ENCODE results near the gene AKAP1.
A peak's percentile ranks its signal among the peaks of the same experiment; 100 is the strongest.

AKAP1 gene

DNA sequence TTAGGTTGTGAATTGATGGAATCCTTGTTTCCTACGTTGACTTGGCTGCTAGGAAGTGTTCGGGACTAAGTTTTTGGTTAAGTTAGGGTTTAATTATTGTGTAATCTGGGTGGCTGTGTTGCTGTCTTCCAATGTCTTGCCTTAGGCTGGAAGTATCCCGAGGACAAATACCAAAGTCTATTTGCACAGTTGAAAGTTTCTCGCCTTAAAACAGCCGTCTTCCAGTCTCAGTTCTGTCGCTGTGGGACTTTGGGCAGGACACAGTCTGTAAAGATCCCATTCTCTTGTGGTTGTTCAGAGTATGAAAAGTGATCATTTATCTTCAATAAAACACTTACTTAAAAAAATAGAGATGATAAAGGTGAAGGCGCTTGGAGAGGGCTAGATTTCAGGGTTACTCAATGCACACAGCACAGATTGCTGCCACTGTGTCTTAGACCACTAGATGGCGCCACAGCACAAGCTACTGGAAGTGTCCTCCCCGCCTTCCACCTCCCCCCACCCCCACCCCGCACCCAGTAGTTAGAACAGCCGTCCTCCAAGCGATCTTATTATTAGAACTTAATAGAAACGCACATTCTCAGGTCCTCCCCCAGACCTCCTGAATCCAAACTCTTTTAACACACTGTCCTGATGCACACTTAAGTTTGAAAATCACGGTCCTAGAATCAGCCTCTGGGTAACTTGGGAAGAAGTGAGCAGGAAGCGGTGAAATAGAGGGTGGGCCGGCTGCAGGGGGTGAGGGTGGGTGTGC lies 45.8 kb downstream of the AKAP1 start:
- DNase-seq: peak; percentile 11 to 94 (median 64)

DNA sequence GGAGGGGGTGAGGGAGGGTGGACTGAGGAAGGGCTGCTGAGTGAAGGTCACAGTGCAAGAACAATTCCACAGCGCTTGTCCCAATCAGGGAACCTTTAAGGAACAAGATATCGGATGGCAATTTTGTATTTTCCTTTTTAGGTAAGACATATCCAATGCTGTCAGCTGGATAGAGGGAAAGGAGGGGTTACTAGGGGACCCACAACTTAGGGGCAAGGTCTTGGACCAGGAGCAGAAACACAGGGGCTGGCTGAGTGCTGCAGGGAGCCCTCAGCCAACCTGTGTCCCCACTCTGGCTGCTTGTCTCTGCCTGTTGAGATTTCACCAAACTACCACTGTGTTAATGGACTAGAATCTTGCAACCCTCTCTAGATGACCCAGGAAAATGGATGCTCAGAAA lies 47.6 kb downstream of the AKAP1 start:
- no peak for DNase-seq

DNA sequence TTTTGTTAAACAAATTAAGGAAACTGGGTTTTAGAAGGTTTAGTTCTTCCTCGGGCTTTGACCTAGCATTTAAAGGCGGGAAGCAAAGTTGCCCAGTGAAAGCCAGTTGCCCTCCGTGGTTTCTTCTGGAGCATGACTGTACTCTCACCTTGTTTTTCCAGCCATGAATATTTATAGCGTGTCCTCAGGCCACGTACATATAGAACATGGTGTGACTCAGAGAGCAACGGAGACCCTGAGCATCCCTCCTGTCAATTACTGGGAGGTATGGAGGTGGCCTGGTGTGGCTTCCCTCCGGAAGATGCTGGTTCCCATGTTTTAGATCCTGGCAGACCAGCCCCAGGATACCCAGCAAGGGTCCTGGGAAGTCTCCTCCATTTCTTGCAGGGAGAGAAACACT lies 48.4 kb downstream of the AKAP1 start:
- DNase-seq: no peak

GRCh38 chr17:57135026-57135788 lies 50.2 kb downstream of the AKAP1 start:
- no peak for DNase-seq

DNA sequence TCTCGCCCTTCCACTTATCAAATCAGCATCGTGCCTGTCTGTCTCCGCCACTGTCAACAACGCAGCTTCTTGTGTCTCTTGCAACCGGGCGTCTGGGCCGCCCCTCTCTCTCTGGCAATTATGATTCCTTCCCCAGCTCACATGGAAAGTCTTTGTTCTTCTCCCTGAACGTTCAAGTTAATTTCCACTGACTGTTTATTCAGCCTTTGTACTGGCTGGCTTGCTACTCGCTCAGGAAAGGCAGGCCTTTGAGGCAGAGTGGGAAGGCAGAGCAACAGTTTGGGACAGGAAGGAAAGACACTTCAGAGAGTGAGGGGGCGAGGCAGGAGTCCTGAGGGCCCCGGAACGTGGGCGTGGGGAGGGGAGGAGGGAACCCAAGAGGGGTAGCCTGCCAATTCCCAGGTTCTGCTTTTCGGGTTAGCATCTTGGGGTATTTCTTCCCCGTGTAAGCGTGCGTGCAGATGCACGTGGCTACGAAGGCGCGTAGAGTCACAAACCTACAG lies 50.8 kb downstream of the AKAP1 start:
- peak in 6 of 56 donors; percentile 3 to 36 (median 12) for DNase-seq

DNA sequence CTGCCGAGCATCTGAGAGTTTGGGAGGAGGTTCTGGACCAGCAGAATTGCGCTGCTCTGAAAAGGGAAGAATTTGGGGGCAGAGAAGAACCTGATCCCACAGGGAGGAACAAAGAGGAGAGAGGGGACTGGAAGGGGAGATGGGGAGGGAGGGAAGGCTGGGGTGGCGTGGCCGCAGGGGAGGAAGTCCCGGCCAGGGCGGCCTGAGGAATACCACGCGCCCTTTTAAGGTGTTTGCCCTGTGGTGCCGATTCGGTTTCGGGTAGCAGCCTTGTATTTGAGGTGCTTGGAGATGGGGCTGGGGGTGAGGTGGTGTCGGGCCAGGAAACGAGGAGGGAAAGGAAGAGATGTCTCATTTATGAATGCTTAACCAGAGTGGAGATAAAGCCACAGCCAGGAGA lies 51.3 kb downstream of the AKAP1 start:
- DNase-seq: no peak

- no peak for DNase-seq
Measured at GRCh38 chr17:57138030-57138911, 53.2 kb downstream of the AKAP1 start.

GRCh38 chr17:57138956-57139576 lies 54.0 kb downstream of the AKAP1 start:
- DNase-seq: no peak

DNA sequence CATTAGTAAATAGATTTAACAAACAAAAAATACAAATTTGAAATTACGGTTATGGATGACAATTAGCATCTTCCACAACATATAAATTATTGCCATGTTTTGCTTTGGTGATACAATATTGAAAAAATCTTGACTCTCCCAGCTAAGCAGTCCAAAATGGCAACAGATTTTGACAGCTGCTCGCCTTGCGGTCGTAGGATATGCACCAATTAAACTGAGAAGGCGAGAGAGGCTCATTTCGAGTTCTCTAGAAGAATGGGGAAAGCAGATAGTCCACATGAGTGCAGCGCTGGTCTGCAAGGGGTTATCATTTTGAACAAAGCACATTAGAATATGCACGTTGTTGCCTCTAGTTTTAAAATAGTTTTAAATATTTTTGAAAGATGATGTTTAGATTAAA lies 55.3 kb downstream of the AKAP1 start:
- no peak for DNase-seq

DNA sequence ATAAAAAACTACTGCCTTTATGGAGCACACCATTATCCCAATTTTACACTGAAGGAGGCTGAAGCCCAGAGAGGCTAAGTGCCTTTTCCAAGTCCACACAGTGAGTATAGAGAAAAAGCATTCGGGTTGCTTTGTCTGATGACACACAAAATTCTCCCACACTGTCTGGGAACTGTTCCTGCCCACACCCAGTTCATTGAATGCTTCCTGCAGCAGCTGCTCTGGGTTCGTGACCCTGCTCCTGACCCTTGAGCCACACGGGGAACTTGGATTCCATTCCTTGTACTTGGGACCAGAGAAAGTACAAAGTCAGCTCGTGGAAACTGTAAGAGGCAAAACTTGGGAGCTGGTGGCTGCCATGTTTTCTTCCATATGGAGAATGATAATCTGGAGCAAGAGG lies 57.9 kb downstream of the AKAP1 start:
- DNase-seq: no peak

DNA sequence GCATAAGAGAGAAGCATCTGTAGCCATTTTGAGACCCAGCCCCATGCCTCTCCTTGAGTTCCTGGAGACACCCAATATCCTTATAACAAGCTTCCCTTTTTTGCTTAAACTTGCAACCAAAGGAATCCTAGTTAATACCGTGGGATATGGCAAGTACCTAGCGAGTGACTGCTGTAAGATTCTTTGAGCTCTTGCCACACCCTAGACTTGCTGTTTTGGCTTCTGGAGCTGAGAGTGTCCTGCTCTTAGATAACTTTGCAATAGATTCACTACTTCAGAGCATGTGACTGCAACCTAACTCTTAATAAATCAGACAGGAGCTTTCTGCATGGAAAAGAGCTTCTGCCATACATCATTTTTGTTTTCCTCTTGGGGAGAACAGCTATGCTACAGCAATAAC lies 58.3 kb downstream of the AKAP1 start:
- no peak for DNase-seq

- DNase-seq: no peak
Measured at GRCh38 chr17:57143919-57144318, 58.9 kb downstream of the AKAP1 start.

- DNase-seq: no peak
Measured at GRCh38 chr17:57144567-57144966, 59.5 kb downstream of the AKAP1 start.

- DNase-seq: no peak
Measured at GRCh38 chr17:57145347-57145746, 60.3 kb downstream of the AKAP1 start.

DNA sequence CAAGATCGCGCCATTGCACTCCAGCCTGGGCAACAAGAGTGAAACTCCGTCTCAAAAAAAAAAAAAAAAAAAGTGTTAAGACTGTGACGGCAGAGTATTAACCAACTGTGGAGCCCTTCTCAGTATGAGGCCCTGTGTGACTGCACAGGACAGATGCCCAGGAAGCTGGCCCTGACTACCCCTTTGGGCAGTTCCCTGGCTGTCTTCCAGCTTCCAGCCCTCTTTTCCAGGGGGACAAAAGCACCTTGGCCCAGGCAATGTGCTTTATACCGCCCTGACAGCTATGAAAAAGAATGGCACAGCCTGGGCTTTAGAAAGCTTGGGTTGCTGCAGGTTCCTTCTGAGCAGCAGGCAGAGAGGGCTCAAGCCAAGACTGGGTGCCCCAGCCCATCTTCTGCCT lies 61.2 kb downstream of the AKAP1 start:
- peak in 2 of 56 donors; percentile 2 to 16 for DNase-seq

- DNase-seq: no peak
Measured at GRCh38 chr17:57151798-57152197, 66.8 kb downstream of the AKAP1 start.

- no peak for DNase-seq
Measured at GRCh38 chr17:57152967-57153528, 68.0 kb downstream of the AKAP1 start.

DNA sequence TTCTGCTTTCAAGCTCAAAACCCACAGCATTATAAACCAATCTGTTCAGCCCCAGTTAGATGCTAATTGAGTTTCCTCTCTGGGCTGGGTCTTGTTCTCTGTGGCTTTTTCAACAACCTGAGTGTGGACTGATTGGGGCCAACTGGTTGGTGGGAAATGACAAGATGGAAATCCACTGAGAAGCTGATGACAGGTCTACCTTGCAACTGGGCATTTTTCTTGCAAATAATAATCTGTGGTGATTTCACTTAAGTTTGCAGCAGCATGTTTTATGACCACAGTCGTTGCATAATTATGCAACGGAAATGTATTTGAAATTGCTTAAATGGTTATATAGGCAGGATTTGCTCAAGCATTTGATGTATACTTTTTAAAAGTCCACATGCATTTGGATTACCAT lies 69.9 kb downstream of the AKAP1 start:
- no peak for DNase-seq

DNA sequence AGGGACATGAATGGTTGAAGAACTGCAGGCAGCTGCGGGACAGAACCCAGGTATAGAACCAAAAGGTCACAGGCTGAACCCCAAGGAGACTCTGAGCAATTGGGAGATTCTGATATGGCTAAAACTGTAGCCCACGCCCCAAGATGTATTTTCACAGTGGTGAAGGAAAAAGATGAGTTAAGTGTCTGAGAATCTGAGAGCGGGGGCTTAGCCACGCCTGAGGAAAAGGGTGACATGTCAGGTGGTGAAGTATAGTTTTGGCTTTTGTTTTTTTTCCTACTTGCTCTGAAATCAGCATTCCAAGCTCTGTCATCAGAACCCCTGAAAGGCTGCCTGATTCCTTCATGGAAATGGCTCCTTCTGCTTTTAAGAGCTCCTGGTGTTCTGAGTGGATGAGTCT lies 73.3 kb downstream of the AKAP1 start:
- DNase-seq: no peak

DNA sequence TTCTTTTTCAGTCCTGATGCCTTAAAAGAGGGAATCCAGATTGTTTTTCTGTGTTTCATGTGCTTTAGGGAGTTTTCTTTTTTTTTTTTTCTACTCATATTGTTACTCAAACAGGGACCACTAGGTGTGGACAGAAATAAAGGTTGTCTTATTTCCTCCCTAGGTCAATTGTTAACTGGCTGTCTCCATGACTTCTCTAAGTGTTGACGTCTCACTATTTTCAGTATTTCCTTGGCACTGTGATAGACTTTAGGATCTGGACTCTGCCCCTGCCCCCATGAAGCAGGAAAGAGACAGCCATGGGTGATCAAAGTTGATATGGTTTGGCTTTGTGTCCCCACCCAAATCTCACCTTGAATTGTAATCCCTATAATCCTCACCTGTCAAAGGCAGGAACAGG lies 73.7 kb downstream of the AKAP1 start:
- DNase-seq: no peak

GRCh38 chr17:57160624-57161023 lies 75.6 kb downstream of the AKAP1 start:
- DNase-seq: no peak

All from amygdala (tissue), 56 donors.